Inferior parietal cortex (tissue), 1 donor: ENCODE results near the gene YES1.
"Not testable (repeated sequence)": the region's sequence is repeated elsewhere in the genome, so short reads cannot be mapped to it uniquely, and the experiment has no call there.

ENCODE experiments used
- DNase-seq: peaks from one replicate; pipeline ENCODE4 v3.0.0-alpha.2; 2016; ENCODE audit errors: extremely low spot score

YES1 gene

GRCh38 chr18:685438-685837 lies 126.6 kb downstream of the YES1 start:
- no peak for DNase-seq

DNA sequence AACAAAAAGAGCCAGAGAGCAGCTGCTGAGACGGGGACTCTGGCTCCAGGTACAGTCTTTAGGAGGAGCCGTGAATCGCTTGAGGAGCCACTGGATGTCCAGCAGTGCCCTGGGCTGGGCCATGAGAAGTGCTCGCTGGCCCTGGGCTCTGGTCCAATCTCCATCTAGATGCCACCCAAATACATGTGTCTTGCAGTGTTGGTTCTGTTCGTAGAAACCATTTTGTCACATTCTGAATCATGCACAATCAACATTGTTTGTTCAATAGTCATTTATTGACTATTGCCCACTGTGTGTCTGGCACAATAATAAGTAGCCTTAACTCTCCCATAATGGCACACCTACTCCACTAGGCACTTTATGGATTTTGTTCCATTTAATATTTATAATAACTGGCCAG lies 128.5 kb downstream of the YES1 start:
- DNase-seq = no peak

GRCh38 chr18:682833-683232 lies 129.2 kb downstream of the YES1 start:
- no peak for DNase-seq

GRCh38 chr18:682416-682815 lies 129.6 kb downstream of the YES1 start:
- DNase-seq = not testable (repeated sequence)

DNA sequence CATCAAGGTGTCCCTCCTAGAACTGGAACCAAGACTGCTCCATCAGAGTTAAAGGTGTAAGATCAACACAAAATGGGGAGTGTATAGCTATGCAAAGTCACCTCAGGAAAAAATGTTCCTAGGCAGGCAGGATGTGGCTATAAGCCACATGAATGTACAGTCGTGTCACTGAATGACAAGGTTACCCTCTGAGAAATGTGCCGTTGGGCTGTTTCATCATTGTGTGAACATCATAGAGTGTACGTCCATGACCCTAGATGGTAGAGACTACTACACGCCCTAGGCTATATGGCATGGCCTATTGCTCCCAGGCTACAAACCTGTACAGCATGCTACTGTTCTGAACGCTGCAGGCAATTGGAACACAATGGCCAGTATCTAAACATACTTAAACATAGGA lies 130.1 kb downstream of the YES1 start:
- no peak for DNase-seq

DNA sequence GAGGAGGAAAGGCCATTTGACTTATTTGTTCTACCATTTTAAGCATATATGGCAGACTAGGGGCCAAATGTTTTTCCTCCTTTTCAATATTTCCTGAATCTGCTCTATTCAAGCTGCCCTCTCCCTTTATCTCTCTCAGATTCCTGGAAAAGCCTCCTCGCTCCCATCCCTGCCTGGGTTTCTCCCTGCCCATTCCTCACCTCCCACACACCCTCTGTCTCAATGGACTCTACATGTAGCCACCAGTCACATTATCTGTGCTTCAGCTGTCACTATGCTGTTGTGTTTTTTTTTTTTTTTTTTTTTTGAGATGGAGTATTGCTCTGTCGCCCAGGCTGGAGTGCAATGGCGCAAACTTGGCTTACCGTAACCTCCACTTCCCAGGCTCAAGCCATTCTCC lies 131.7 kb downstream of the YES1 start:
- DNase-seq = no peak

GRCh38 chr18:679516-679915 lies 132.5 kb downstream of the YES1 start:
- no peak for DNase-seq

GRCh38 chr18:678482-679182 lies 133.4 kb downstream of the YES1 start:
- DNase-seq = no peak

- DNase-seq = no peak
Observed at GRCh38 chr18:677951-678381, 134.1 kb downstream of the YES1 start.

GRCh38 chr18:677145-677544 lies 134.9 kb downstream of the YES1 start:
- DNase-seq = no peak

GRCh38 chr18:676736-677135 lies 135.3 kb downstream of the YES1 start:
- no peak for DNase-seq

DNA sequence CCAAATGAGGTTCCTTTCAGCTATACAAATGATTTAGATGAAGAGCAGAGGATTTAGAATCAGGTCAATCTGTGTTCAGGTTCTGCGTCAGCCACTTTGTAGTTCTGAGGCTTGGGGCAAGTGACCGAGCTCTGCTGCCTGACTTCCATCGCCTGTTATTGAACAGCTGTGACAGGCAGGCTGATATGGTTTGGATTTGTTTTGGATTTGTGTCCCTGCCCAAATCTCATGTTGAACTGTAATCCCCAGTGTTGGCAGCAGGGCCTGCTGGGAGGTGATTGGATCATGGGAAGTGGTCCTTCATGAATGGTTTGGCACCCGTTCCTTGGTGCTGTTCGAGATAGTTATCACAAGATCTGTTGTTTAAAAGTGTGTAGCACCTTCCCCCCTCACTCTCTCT lies 136.0 kb downstream of the YES1 start:
- DNase-seq = no peak

DNA sequence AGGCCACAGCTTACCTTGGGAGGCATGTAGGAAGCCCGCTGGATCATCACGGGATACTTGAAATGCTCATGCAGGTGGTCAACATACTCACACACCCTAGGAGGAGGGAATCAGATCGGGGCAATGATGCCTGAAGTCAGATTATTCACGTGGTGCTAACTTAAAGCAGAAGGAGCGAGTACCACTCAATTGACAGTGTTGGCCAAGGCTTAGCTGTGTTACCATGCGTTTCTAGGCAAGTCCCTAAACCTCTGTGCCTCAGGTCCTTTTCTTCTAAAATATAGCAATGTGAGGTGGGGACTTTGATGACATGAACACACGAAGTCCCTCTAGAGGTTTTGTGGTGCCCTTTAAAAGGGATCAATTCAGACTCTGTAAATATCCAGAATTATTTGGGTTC lies 136.7 kb downstream of the YES1 start:
- DNase-seq = no peak

- DNase-seq = no peak
Observed at GRCh38 chr18:673769-674168, 138.3 kb downstream of the YES1 start.

GRCh38 chr18:673317-673716 lies 138.7 kb downstream of the YES1 start:
- DNase-seq = no peak
